Right forelimb (tissue), 1 donor: ENCODE measurements around the gene CCDC187.

ENCODE experiments used
- DNase-seq: peaks from one replicate; pipeline ENCODE4 v3.0.0-alpha.2; 2018

The CCDC187 gene

GRCh38 chr9:136297016-136297691, 6.7 kb downstream of the CCDC187 start:
- no peak for DNase-seq

GRCh38 chr9:136296434-136297015, 7.4 kb downstream of the CCDC187 start:
- no peak for DNase-seq

- DNase-seq: no peak
Observed at GRCh38 chr9:136295542-136296433, 8.1 kb downstream of the CCDC187 start.

GRCh38 chr9:136295055-136295454, 8.8 kb downstream of the CCDC187 start:
- no peak for DNase-seq

GRCh38 chr9:136294437-136294836, 9.5 kb downstream of the CCDC187 start:
- DNase-seq: no peak

GRCh38 chr9:136293476-136294077, 10.3 kb downstream of the CCDC187 start:
- no peak for DNase-seq

GRCh38 chr9:136292591-136293448, 11.1 kb downstream of the CCDC187 start:
- DNase-seq: no peak

GRCh38 chr9:136292026-136292538, 11.8 kb downstream of the CCDC187 start:
- no peak for DNase-seq

GRCh38 chr9:136291306-136292025, 12.4 kb downstream of the CCDC187 start:
- DNase-seq: no peak

- no peak for DNase-seq
Observed at GRCh38 chr9:136290508-136291000, 13.3 kb downstream of the CCDC187 start.

- DNase-seq: no peak
Observed at GRCh38 chr9:136289651-136290507, 14.0 kb downstream of the CCDC187 start.

GRCh38 chr9:136287960-136288753, 15.7 kb downstream of the CCDC187 start:
- DNase-seq: no peak

GRCh38 chr9:136286987-136287379, 16.9 kb downstream of the CCDC187 start:
- no peak for DNase-seq

- no peak for DNase-seq
Observed at GRCh38 chr9:136286359-136286986, 17.4 kb downstream of the CCDC187 start.

- no peak for DNase-seq
Observed at GRCh38 chr9:136285501-136286358, 18.2 kb downstream of the CCDC187 start.

GRCh38 chr9:136284951-136285350, 18.9 kb downstream of the CCDC187 start:
- no peak for DNase-seq

- no peak for DNase-seq
Observed at GRCh38 chr9:136284311-136284710, 19.6 kb downstream of the CCDC187 start.
